HepG2 (cell line): ENCODE data around the gene MAOB.
A peak's percentile ranks its signal among the peaks of the same experiment; 100 is the strongest.

Experiments
- FOXK1 ChIP-seq: sonication (generic); formaldehyde crosslinking; IDR thresholded peaks from 2 replicates; pipeline ENCODE4 v1.4.0; 2020; ENCODE audit warnings: low read depth, missing genetic modification reagents, borderline replicate concordance
- HMGXB3 ChIP-seq: sonication (generic); formaldehyde crosslinking; IDR thresholded peaks from 2 replicates; pipeline ENCODE4 v1.4.0; 2020; ENCODE audit warnings: missing genetic modification reagents, borderline replicate concordance
- HNRNPUL1 ChIP-seq: fragments of 200-400 bp; formaldehyde crosslinking; IDR thresholded peaks from 2 replicates; pipeline ENCODE4 v1.6.1; 2017; ENCODE audit warnings: low read depth, mild to moderate bottlenecking, low read length, moderate library complexity
- NFIC ChIP-seq: IDR thresholded peaks from 2 replicates; pipeline ENCODE4 v1.6.1; 2012; ENCODE audit warnings: mild to moderate bottlenecking, low read length, inconsistent platforms
- PRPF4 ChIP-seq: fragments of 200-400 bp; formaldehyde crosslinking; IDR thresholded peaks from 2 replicates; pipeline ENCODE4 v1.6.1; 2016; ENCODE audit warnings: low read length, low read depth; ENCODE audit not compliant: poor library complexity, severe bottlenecking
- RELA ChIP-seq: sonication (generic); formaldehyde crosslinking; IDR thresholded peaks from 2 replicates; pipeline ENCODE4 v1.4.0; 2020; ENCODE audit warnings: missing genetic modification reagents
- TAF15 ChIP-seq: fragments of 200-400 bp; formaldehyde crosslinking; IDR thresholded peaks from one replicate; pipeline ENCODE4 v1.6.1; 2018; ENCODE audit warnings: mild to moderate bottlenecking, low read depth, low read length; ENCODE audit not compliant: poor library complexity, severe bottlenecking

DNA sequence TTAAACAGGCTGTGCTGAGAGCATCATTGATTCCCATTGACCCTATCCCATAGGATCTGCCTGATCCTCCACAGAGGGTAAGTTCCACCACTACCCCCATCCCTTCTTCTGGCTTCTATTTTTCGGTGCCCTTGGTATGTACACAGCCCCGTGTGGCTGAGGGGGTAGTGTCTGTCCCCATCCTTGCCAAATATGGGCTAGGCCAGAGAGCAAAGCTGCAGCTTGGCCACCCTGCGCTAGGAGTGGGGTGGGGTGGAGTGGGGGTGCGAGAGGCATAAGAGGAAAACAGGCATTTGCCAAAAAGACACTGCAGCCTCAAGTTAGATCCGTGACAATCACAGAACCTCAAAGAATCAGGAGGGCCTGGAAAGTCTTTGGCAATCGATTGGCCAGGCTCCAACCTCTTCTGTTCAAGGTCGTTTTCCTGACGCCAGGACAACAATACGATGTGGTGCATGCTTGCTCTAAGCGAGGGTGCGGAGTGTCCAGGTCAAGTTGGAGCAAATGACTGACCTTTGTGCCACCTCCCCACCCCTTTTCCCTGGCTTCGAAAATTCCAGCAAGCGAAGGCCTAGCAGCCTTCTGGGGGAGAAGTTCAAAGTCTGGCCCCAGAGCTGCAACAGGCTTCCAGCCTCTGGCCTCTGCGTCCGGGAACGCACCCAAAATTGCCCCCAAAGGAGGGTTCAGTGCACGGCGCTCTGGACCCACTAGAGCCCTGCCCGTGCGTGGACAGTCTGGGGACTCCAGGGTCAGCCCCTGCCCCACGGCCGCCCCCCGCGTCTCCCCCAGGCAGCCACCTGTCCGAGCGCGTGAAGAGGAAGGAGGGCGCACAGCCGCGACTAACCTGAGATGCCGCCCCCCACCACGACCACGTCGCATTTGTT, 598 bp downstream of the MAOB start:
- TF ChIP-seq TAF15: no peak
- no peak for TF ChIP-seq RELA (CRISPR knock-in tag)
- no peak for TF ChIP-seq PRPF4
- TF ChIP-seq HMGXB3 (CRISPR knock-in tag): no peak
- peak; percentile 62; the same call in 1 of the 2 replicates for TF ChIP-seq NFIC
- no peak for TF ChIP-seq HNRNPUL1
- peak; percentile 35; the same call in 1 of the 2 replicates for TF ChIP-seq FOXK1 (CRISPR knock-in tag)
